Measurements from ENCODE around the gene EFCC1. TPM values are rescaled to one million over a fixed set of nuclear protein-coding genes. Genes with fewer than 3 reads are reported as not detected.
"Not testable (repeated sequence)": the region's sequence is repeated elsewhere in the genome, so short reads cannot be mapped to it uniquely, and the experiment has no call there.

EFCC1 gene
- total and polyA plus RNA-seq, 9 donors, result 0.61 to 2.0 (median 0.79) TPM

GRCh38 chr3:129061888-129062834 lies 61.1 kb downstream of the EFCC1 start:
- Histone ChIP-seq H3K9me3 (replicated peaks; ENCODE audit: control insufficient read depth, low read depth, low read length) (no peaks in the 10 kb centered on the region), H3K4me3 (ENCODE audit: low read length) (no peak overlapping the region), H3K36me3 (ENCODE audit: control insufficient read depth, insufficient read depth, low read length) (no peaks in the 10 kb centered on the region), H3K27ac (ENCODE audit: low read length) (no peak overlapping the region), H3K4me1 (ENCODE audit: control insufficient read depth, insufficient read depth, low read length) (peaks cover 13% of the 10 kb centered on the region), H3K27me3 (ENCODE audit: control insufficient read depth, insufficient read depth, low read length) (no peaks in the 10 kb centered on the region)
- DNase-seq, result no peak
- WGBS (ENCODE audit: insufficient coverage), result 80% methylated on average over 22 of the region's 32 CpGs

GRCh38 chr3:129063091-129063640 lies 62.1 kb downstream of the EFCC1 start:
- peaks cover 14% of the 10 kb centered on the region for H3K4me1 ChIP-seq (ENCODE audit: control insufficient read depth, insufficient read depth, low read length)
- H3K4me3 ChIP-seq (ENCODE audit: low read length), result no peak overlapping the region
- no peak overlapping the region for H3K27ac ChIP-seq (ENCODE audit: low read length)
- H3K9me3 ChIP-seq (replicated peaks; ENCODE audit: control insufficient read depth, low read depth, low read length), result no peaks in the 10 kb centered on the region
- 54% methylated on average over 7 of the region's 10 CpGs for WGBS (ENCODE audit: insufficient coverage)
- no peaks in the 10 kb centered on the region for H3K27me3 ChIP-seq (ENCODE audit: control insufficient read depth, insufficient read depth, low read length)
- no peak for DNase-seq
- H3K36me3 ChIP-seq (ENCODE audit: control insufficient read depth, insufficient read depth, low read length), result no peaks in the 10 kb centered on the region

- H3K4me3 ChIP-seq (ENCODE audit: low read length), result no peak overlapping the region
- DNase-seq, result no peak
Measured at GRCh38 chr3:129063841-129064482, 62.9 kb downstream of the EFCC1 start.

GRCh38 chr3:129065016-129065719 lies 64.1 kb downstream of the EFCC1 start:
- H3K27me3 ChIP-seq (ENCODE audit: control insufficient read depth, insufficient read depth, low read length), result no peaks in the 10 kb centered on the region
- WGBS (ENCODE audit: insufficient coverage), result 77% methylated on average over 12 of the region's 14 CpGs
- no peak overlapping the region for H3K27ac ChIP-seq (ENCODE audit: low read length)

More at GRCh38 chr3:129063841-129064482, 62.9 kb downstream of the EFCC1 start:
- 82% methylated on average over 8 of the region's 15 CpGs for WGBS (ENCODE audit: insufficient coverage)
- Histone ChIP-seq H3K36me3 (ENCODE audit: control insufficient read depth, insufficient read depth, low read length) (no peaks in the 10 kb centered on the region), H3K4me1 (ENCODE audit: control insufficient read depth, insufficient read depth, low read length) (peaks cover 15% of the 10 kb centered on the region), H3K9me3 (replicated peaks; ENCODE audit: control insufficient read depth, low read depth, low read length) (no peaks in the 10 kb centered on the region), H3K27me3 (ENCODE audit: control insufficient read depth, insufficient read depth, low read length) (no peaks in the 10 kb centered on the region), H3K27ac (ENCODE audit: low read length) (no peak overlapping the region)

GRCh38 chr3:129065720-129066073 lies 64.6 kb downstream of the EFCC1 start:
- Histone ChIP-seq H3K27ac (ENCODE audit: low read length) (no peak overlapping the region), H3K9me3 (replicated peaks; ENCODE audit: control insufficient read depth, low read depth, low read length) (no peaks in the 10 kb centered on the region), H3K4me1 (ENCODE audit: control insufficient read depth, insufficient read depth, low read length) (peaks cover 3% of the 10 kb centered on the region), H3K4me3 (ENCODE audit: low read length) (no peak overlapping the region), H3K36me3 (ENCODE audit: control insufficient read depth, insufficient read depth, low read length) (no peaks in the 10 kb centered on the region), H3K27me3 (ENCODE audit: control insufficient read depth, insufficient read depth, low read length) (no peaks in the 10 kb centered on the region)
- no peak for DNase-seq
- WGBS (ENCODE audit: insufficient coverage), result 64% methylated on average over 4 of the region's 4 CpGs

More at GRCh38 chr3:129065016-129065719, 64.1 kb downstream of the EFCC1 start:
- no peaks in the 10 kb centered on the region for H3K36me3 ChIP-seq (ENCODE audit: control insufficient read depth, insufficient read depth, low read length)
- H3K4me1 ChIP-seq (ENCODE audit: control insufficient read depth, insufficient read depth, low read length), result peaks cover 8% of the 10 kb centered on the region
- DNase-seq, result no peak
- no peak overlapping the region for H3K4me3 ChIP-seq (ENCODE audit: low read length)
- no peaks in the 10 kb centered on the region for H3K9me3 ChIP-seq (replicated peaks; ENCODE audit: control insufficient read depth, low read depth, low read length)

GRCh38 chr3:129067719-129068118 lies 66.6 kb downstream of the EFCC1 start:
- WGBS (ENCODE audit: insufficient coverage), result 100% methylated on average over 2 of the region's 7 CpGs
- not testable (repeated sequence) for H3K36me3 ChIP-seq (ENCODE audit: control insufficient read depth, insufficient read depth, low read length); DNase-seq; H3K27me3 ChIP-seq (ENCODE audit: control insufficient read depth, insufficient read depth, low read length); H3K4me1 ChIP-seq (ENCODE audit: control insufficient read depth, insufficient read depth, low read length); H3K4me3 ChIP-seq (ENCODE audit: low read length); H3K9me3 ChIP-seq (replicated peaks; ENCODE audit: control insufficient read depth, low read depth, low read length); H3K27ac ChIP-seq (ENCODE audit: low read length)

GRCh38 chr3:129068291-129068886 lies 67.3 kb downstream of the EFCC1 start:
- peak; percentile 29 for DNase-seq
- 8% methylated on average over 40 of the region's 44 CpGs for WGBS (ENCODE audit: insufficient coverage)
- peaks cover 2% of the 10 kb centered on the region for H3K4me1 ChIP-seq (ENCODE audit: control insufficient read depth, insufficient read depth, low read length)
- no peaks in the 10 kb centered on the region for H3K27me3 ChIP-seq (ENCODE audit: control insufficient read depth, insufficient read depth, low read length)
- H3K4me3 ChIP-seq (ENCODE audit: low read length), result peak overlapping the region; percentile 36
- no peak overlapping the region for H3K27ac ChIP-seq (ENCODE audit: low read length)
- no peaks in the 10 kb centered on the region for H3K9me3 ChIP-seq (replicated peaks; ENCODE audit: control insufficient read depth, low read depth, low read length)
- no peaks in the 10 kb centered on the region for H3K36me3 ChIP-seq (ENCODE audit: control insufficient read depth, insufficient read depth, low read length)

GRCh38 chr3:129069313-129070085 lies 68.4 kb downstream of the EFCC1 start:
- not testable (repeated sequence) for DNase-seq
- 92% methylated on average over 7 of the region's 13 CpGs for WGBS (ENCODE audit: insufficient coverage)

More at GRCh38 chr3:129069313-129070085, 68.4 kb downstream of the EFCC1 start:
- H3K4me3 ChIP-seq (ENCODE audit: low read length); H3K27me3 ChIP-seq (ENCODE audit: control insufficient read depth, insufficient read depth, low read length); H3K36me3 ChIP-seq (ENCODE audit: control insufficient read depth, insufficient read depth, low read length); H3K9me3 ChIP-seq (replicated peaks; ENCODE audit: control insufficient read depth, low read depth, low read length); H3K27ac ChIP-seq (ENCODE audit: low read length); H3K4me1 ChIP-seq (ENCODE audit: control insufficient read depth, insufficient read depth, low read length): not testable (repeated sequence)

All from muscle of leg (tissue), 11 donors.